AG09319 (cell line): Measurements from ENCODE around the gene SPIC.
"Not testable (repeated sequence)": the region's sequence is repeated elsewhere in the genome, so short reads cannot be mapped to it uniquely, and the experiment has no call there.

Experiments used
- DNase-seq: peaks from one replicate; pipeline ENCODE4 v3.0.0-alpha.2; 2010; ENCODE audit warnings: low read depth; ENCODE audit errors: extremely low read depth
- TF ChIP-seq, protein P1 (sequence below): IDR thresholded peaks from 2 replicates; pipeline ENCODE4 v1.5.1; 2011; ENCODE audit warnings: low read depth, mild to moderate bottlenecking, inconsistent platforms, low read length, moderate library complexity

Gene SPIC

DNA sequence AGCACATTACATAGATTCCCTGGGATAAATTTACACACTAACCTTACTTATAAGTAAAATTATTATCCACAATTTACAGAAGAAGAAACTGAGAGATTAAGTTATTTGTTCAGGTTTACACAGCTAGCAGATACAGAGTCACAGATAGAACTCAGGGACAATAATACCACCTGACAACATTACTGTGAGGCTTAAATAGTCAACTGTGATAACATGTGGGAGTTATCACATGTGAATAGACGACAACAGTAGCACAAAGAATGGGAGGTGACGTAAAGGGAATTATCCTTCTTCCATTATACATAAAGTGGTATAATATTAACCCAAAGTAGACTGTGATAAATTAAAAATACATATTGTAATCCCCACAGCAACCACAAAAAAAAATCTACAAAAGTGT is 6.2 kb upstream of the SPIC start:
- TF ChIP-seq, protein P1, sequence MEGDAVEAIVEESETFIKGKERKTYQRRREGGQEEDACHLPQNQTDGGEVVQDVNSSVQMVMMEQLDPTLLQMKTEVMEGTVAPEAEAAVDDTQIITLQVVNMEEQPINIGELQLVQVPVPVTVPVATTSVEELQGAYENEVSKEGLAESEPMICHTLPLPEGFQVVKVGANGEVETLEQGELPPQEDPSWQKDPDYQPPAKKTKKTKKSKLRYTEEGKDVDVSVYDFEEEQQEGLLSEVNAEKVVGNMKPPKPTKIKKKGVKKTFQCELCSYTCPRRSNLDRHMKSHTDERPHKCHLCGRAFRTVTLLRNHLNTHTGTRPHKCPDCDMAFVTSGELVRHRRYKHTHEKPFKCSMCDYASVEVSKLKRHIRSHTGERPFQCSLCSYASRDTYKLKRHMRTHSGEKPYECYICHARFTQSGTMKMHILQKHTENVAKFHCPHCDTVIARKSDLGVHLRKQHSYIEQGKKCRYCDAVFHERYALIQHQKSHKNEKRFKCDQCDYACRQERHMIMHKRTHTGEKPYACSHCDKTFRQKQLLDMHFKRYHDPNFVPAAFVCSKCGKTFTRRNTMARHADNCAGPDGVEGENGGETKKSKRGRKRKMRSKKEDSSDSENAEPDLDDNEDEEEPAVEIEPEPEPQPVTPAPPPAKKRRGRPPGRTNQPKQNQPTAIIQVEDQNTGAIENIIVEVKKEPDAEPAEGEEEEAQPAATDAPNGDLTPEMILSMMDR = no peak
- no peak for DNase-seq

DNA sequence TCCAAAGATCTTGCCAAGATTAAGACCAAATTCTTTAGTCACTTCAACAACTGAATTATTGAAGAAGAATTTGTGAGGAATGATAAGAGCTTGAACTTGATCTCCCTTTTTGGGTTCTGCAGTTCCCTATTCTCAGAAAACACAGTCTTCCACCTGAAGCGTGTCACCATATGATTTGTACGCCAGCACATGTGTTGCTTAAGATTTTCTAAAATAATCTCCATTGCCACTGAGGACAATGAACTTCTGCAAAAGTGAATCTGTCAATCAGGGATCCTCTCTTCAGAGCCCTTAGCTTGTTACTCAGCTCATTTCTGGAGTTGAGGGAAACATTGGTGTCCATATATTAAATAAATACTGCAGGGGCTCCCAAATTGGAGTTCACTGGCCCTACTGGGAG is 4.2 kb upstream of the SPIC start:
- no peak for DNase-seq
- TF ChIP-seq, protein P1 = no peak

DNA sequence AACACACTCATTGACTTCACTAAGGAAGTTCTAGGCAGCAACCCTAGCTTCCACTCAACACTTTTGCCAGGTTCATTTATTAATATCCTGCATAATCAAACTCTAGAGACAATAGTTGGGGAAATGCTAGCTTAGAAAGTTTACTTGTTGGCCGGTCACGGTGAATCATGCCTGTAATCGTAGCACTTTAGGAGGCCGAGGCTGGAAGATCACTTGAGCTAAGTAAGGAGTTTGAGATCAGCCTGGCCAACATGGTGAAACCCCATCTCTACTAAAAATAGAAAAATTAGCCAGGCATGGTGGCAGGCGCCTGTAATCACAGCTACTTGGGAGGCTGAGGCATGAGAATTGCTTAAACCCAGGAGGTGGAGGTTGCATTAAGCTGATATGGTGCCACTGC is 3.3 kb upstream of the SPIC start:
- DNase-seq = not testable (repeated sequence)

DNA sequence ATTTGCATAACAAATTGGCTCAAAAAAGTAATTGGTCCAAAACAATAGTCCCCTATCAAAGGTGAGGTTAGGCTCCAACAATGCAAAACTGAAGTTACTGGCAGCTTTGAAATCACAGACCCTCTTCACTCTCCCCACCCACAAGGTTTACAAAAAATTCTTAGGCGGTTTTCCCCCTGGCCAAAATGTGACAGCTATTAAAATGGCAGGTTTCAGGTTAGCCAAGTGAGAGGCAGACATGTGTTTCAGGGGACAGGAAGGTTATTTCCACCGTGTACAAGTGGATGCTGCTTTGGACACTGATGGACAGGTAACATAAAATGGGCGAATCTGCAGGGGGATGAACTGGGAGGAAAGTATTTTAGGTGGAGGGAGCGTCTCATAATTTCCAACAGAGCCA is 888 bp upstream of the SPIC start:
- TF ChIP-seq, protein P1 = no peak

DNA sequence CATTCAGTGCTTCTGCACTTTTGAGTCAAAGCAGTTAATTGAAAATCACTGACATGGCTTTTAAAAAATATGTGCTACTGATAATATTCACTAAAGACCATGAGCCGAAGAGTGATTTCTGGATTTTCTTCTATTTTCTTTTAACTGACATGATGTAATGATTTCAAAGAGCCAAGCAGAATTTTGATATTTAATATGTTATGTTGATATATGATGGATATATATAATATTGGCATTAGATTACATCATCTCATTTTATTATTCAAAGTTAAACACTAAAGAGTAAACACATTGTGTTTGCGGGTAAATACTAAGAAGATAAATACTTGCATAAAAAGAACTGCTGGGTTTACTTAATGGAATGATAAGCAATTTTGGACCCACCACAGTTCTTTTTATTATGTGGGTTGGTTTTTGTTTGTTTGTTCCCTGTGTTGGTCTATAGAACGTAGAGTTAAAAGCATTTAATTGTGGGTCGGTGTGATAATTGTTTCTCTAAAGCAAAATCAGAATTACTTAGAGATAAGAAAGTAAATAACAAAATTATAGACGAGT is 692 bp downstream of the SPIC start:
- TF ChIP-seq, protein P1 = no peak
- no peak for DNase-seq

More for the DNA sequence above, 888 bp upstream of the SPIC start:
- DNase-seq = no peak

DNA sequence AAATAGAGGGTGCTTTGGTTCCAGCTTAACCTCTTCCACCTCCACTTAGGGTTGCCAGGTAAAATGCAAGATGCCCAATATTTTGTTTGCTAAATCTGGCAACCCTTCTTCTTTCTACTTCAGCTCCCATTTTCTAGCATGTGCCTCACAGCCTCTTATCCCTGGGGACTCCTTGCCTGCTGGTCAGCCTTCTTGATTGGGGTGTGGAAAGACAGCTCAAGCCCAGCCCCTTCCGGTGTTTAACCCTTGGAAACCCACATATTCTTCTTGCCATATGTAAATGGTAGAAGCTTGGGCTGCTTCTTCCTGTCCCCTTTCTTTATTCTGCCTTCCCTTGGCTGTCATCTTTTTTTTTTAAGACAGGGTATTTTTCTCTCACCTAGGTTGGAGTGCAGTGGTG is 5.7 kb downstream of the SPIC start:
- TF ChIP-seq, protein P1 = no peak
- no peak for DNase-seq

DNA sequence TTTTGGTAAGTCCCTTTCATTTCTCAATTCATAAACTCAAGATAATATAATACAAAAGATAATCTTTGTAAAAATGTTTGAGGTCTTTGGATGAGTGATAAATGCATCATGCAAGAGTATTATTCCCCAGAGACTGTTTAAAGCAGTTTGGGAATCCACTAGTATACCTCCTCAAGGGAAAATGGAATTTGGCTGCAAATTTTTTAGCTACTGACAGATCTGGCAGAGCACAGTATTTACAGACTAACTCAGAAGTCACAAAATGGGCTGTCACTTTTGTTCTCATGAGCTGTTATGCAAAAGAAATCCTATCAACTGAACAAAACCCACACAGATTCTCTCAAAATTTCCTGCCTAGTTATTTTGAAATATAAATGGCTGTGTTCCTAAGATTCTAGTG is 9.9 kb downstream of the SPIC start:
- TF ChIP-seq, protein P1 = no peak
- no peak for DNase-seq

DNA sequence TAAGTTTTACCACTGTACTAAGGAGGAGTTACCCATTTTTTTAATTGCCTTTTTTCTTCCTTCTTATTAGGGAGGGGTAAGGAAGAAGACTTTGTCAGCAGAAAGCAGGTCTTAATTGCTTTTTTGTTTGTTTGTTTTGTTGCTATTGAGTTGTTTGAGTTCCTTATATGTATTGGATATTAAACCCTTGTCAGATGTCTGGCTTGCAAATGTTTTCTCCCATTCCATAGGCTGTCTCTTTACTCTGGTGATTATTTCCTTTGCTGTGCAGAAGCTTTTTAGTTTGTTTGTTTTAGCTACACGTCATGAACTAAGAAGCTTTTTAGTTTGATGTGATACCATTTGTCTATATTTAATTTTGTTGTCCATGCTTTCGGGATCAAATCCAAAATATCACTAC is 13.3 kb downstream of the SPIC start:
- TF ChIP-seq, protein P1 = no peak
- DNase-seq = no peak
